Osteoblast (primary cell): ENCODE results near the gene RBM27. TPM values are rescaled to one million over a fixed set of nuclear protein-coding genes. Genes with fewer than 3 reads are reported as not detected.
"Not testable (repeated sequence)": the region's sequence is repeated elsewhere in the genome, so short reads cannot be mapped to it uniquely, and the experiment has no call there.

ENCODE experiments used
- DNase-seq: peaks from one replicate; pipeline ENCODE4 v3.0.0; 2011; ENCODE audit warnings: low spot score, mixed read lengths; ENCODE audit not compliant: insufficient read length; ENCODE audit errors: missing footprints
- H2AFZ ChIP-seq: 2 replicates; pipeline ENCODE4 v1.6.0; 2011; ENCODE audit warnings: mild to moderate bottlenecking, low read length
- H3K27ac ChIP-seq: 2 replicates; pipeline ENCODE4 v1.5.1; 2011; ENCODE audit warnings: mild to moderate bottlenecking, low read depth, low read length, moderate library complexity
- H3K27me3 ChIP-seq: 2 replicates; pipeline ENCODE4 v1.6.0; 2012; ENCODE audit warnings: mild to moderate bottlenecking, control low read depth, inconsistent platforms, low read length, moderate library complexity; ENCODE audit not compliant: insufficient read depth
- H3K36me3 ChIP-seq: 2 replicates; pipeline ENCODE4 v1.5.1; 2011; ENCODE audit warnings: mild to moderate bottlenecking, low read length, control low read depth, moderate library complexity; ENCODE audit not compliant: insufficient read depth
- H3K4me1 ChIP-seq: 2 replicates; pipeline ENCODE4 v1.5.1; 2011; ENCODE audit warnings: mild to moderate bottlenecking, low read length, control low read depth, moderate library complexity; ENCODE audit not compliant: insufficient read depth
- H3K4me2 ChIP-seq: 2 replicates; pipeline ENCODE4 v1.6.0; 2011; ENCODE audit warnings: mild to moderate bottlenecking, low read length; ENCODE audit not compliant: insufficient read depth
- H3K4me3 ChIP-seq: fragments of 200-600 bp; sonication (generic); 3 replicates; pipeline ENCODE4 v1.5.1; 2012; ENCODE audit warnings: mild to moderate bottlenecking, low read length, inconsistent platforms; ENCODE audit not compliant: insufficient read depth
- H3K79me2 ChIP-seq: 2 replicates; pipeline ENCODE4 v1.6.0; 2012; ENCODE audit warnings: mild to moderate bottlenecking, low read length, control low read depth, inconsistent platforms; ENCODE audit not compliant: insufficient read depth
- H3K9me3 ChIP-seq: 2 replicates; pipeline ENCODE4 v1.5.1; 2011; ENCODE audit warnings: low read depth, low read length, control low read depth
- H4K20me1 ChIP-seq: 2 replicates; pipeline ENCODE4 v1.6.0; 2012; ENCODE audit warnings: mild to moderate bottlenecking, low read length, control low read depth; ENCODE audit not compliant: insufficient read depth
- CTCF ChIP-seq: IDR thresholded peaks from 2 replicates; pipeline ENCODE4 v1.5.1; 2011; ENCODE audit warnings: mild to moderate bottlenecking, low read depth, low read length, moderate library complexity; ENCODE audit errors: extremely low read depth
- total RNA-seq: library from RNA; depleted of rRNA; stranded (reverse); fragments of >200 nt; gene quantifications from 2 replicates; pipeline ENCODE4 v1.2.3, GENCODE V29; 2012

RBM27 gene
- total RNA-seq, 1 donor, result 22.1 TPM

- Histone ChIP-seq H3K4me2 (peak overlapping the region; percentile 96), H3K4me3 (peak overlapping the region; percentile 19), H3K27ac (no peak overlapping the region), H3K4me1 (peaks cover 20% of the 10 kb centered on the region), H3K36me3 (no peaks in the 10 kb centered on the region), H3K79me2 (peaks cover 69% of the 10 kb centered on the region), H3K27me3 (no peaks in the 10 kb centered on the region), H2AFZ (no peak overlapping the region), H3K9me3 (no peaks in the 10 kb centered on the region), H4K20me1 (peaks cover 27% of the 10 kb centered on the region)
- DNase-seq, result no peak
- TF ChIP-seq CTCF, result no peak
Measured at GRCh38 chr5:146205499-146206202, 2.2 kb downstream of the RBM27 start.

GRCh38 chr5:146206257-146206656 lies 2.9 kb downstream of the RBM27 start:
- H3K9me3 ChIP-seq, result no peaks in the 10 kb centered on the region
- H3K4me1 ChIP-seq, result peaks cover 20% of the 10 kb centered on the region
- no peak overlapping the region for H3K4me2 ChIP-seq
- H3K4me3 ChIP-seq, result no peak overlapping the region
- H3K27me3 ChIP-seq, result no peaks in the 10 kb centered on the region
- no peak for DNase-seq
- no peak overlapping the region for H3K27ac ChIP-seq
- peaks cover 27% of the 10 kb centered on the region for H4K20me1 ChIP-seq
- H3K79me2 ChIP-seq, result peaks cover 74% of the 10 kb centered on the region
- no peak overlapping the region for H2AFZ ChIP-seq
- H3K36me3 ChIP-seq, result no peaks in the 10 kb centered on the region
- TF ChIP-seq CTCF, result no peak

GRCh38 chr5:146208916-146209522 lies 5.6 kb downstream of the RBM27 start:
- no peak overlapping the region for H3K27ac ChIP-seq
- no peak overlapping the region for H3K4me2 ChIP-seq
- H3K79me2 ChIP-seq, result peaks cover 94% of the 10 kb centered on the region
- DNase-seq, result peak; percentile 72
- no peaks in the 10 kb centered on the region for H3K27me3 ChIP-seq
- no peak overlapping the region for H2AFZ ChIP-seq
- no peaks in the 10 kb centered on the region for H3K36me3 ChIP-seq
- no peaks in the 10 kb centered on the region for H3K9me3 ChIP-seq
- no peak for TF ChIP-seq CTCF
- peaks cover 12% of the 10 kb centered on the region for H3K4me1 ChIP-seq
- H4K20me1 ChIP-seq, result peaks cover 29% of the 10 kb centered on the region
- H3K4me3 ChIP-seq, result no peak overlapping the region

GRCh38 chr5:146209714-146210113 lies 6.3 kb downstream of the RBM27 start:
- Histone ChIP-seq H3K27ac (no peak overlapping the region), H3K4me1 (peaks cover 6% of the 10 kb centered on the region), H3K27me3 (no peaks in the 10 kb centered on the region), H3K79me2 (peaks cover 94% of the 10 kb centered on the region), H3K4me2 (no peak overlapping the region), H3K9me3 (no peaks in the 10 kb centered on the region), H4K20me1 (peaks cover 33% of the 10 kb centered on the region), H3K4me3 (no peak overlapping the region), H2AFZ (no peak overlapping the region), H3K36me3 (no peaks in the 10 kb centered on the region)
- TF ChIP-seq CTCF, result no peak
- DNase-seq, result no peak

GRCh38 chr5:146210810-146211209 lies 7.4 kb downstream of the RBM27 start:
- not testable (repeated sequence) for H3K4me1 ChIP-seq, DNase-seq, H3K27ac ChIP-seq, H3K4me2 ChIP-seq, H3K9me3 ChIP-seq, H3K4me3 ChIP-seq, H2AFZ ChIP-seq, H3K36me3 ChIP-seq, H3K27me3 ChIP-seq
- Histone ChIP-seq H4K20me1 (peaks cover 34% of the 10 kb centered on the region), H3K79me2 (peaks cover 94% of the 10 kb centered on the region)
